Stimulated activated CD8-positive, alpha-beta memory T cell treated with anti-CD3 and anti-CD28 coated beads, Interleukin-7, amount 100 ng/mL, for 24 hours (primary cell): ENCODE results near the gene PLIN1.

Experiments used
- DNase-seq: peaks from one replicate; pipeline ENCODE4 v3.0.0-alpha.2; 2020; ENCODE audit warnings: low read depth

The PLIN1 gene

GRCh38 chr15:89652131-89652530 is 27.0 kb downstream of the PLIN1 start:
- no peak for DNase-seq

- DNase-seq, result no peak
Observed at GRCh38 chr15:89649716-89650115, 29.5 kb downstream of the PLIN1 start.

GRCh38 chr15:89649013-89649625 is 30.0 kb downstream of the PLIN1 start:
- DNase-seq, result no peak

GRCh38 chr15:89648106-89649012 is 30.8 kb downstream of the PLIN1 start:
- no peak for DNase-seq

- DNase-seq, result peak; percentile 57
Observed at GRCh38 chr15:89647191-89647851, 31.8 kb downstream of the PLIN1 start.

GRCh38 chr15:89646416-89647141 is 32.6 kb downstream of the PLIN1 start:
- no peak for DNase-seq

GRCh38 chr15:89645680-89646079 is 33.5 kb downstream of the PLIN1 start:
- no peak for DNase-seq

- DNase-seq, result no peak
Observed at GRCh38 chr15:89642106-89642505, 37.1 kb downstream of the PLIN1 start.

- no peak for DNase-seq
Observed at GRCh38 chr15:89641053-89641452, 38.1 kb downstream of the PLIN1 start.

- no peak for DNase-seq
Observed at GRCh38 chr15:89640245-89640644, 38.9 kb downstream of the PLIN1 start.

- DNase-seq, result no peak
Observed at GRCh38 chr15:89633585-89633984, 45.6 kb downstream of the PLIN1 start.

- DNase-seq, result no peak
Observed at GRCh38 chr15:89632563-89633430, 46.4 kb downstream of the PLIN1 start.

GRCh38 chr15:89631902-89632264 is 47.3 kb downstream of the PLIN1 start:
- no peak for DNase-seq

- DNase-seq, result no peak
Observed at GRCh38 chr15:89630974-89631901, 47.9 kb downstream of the PLIN1 start.

- DNase-seq, result no peak
Observed at GRCh38 chr15:89630260-89630659, 48.9 kb downstream of the PLIN1 start.

- no peak for DNase-seq
Observed at GRCh38 chr15:89629829-89630228, 49.3 kb downstream of the PLIN1 start.

GRCh38 chr15:89628806-89629715 is 50.1 kb downstream of the PLIN1 start:
- DNase-seq, result no peak

- DNase-seq, result no peak
Observed at GRCh38 chr15:89628301-89628700, 50.9 kb downstream of the PLIN1 start.
